ENCODE results near the gene SPC24.
"Not testable (repeated sequence)": the region's sequence is repeated elsewhere in the genome, so short reads cannot be mapped to it uniquely, and the experiment has no call there.

The SPC24 gene

GRCh38 chr19:11116507-11116906, 39.1 kb downstream of the SPC24 start:
- no peak for DNase-seq

- DNase-seq: no peak
These were observed 39.6 kb downstream of the SPC24 start for GRCh38 chr19:11115895-11116446.

GRCh38 chr19:11115042-11115441, 40.5 kb downstream of the SPC24 start:
- DNase-seq: no peak

GRCh38 chr19:11113140-11113708, 42.4 kb downstream of the SPC24 start:
- DNase-seq: no peak

GRCh38 chr19:11111771-11112144, 43.8 kb downstream of the SPC24 start:
- DNase-seq: no peak

- DNase-seq: no peak
These were observed 44.3 kb downstream of the SPC24 start for GRCh38 chr19:11111117-11111770.

- no peak for DNase-seq
These were observed 46.8 kb downstream of the SPC24 start for GRCh38 chr19:11108746-11109145.

- DNase-seq: no peak
These were observed 49.1 kb downstream of the SPC24 start for GRCh38 chr19:11106477-11106876.

GRCh38 chr19:11105014-11105636, 50.5 kb downstream of the SPC24 start:
- DNase-seq: no peak

- not testable (repeated sequence) for DNase-seq
These were observed 51.9 kb downstream of the SPC24 start for GRCh38 chr19:11103667-11104066.

- DNase-seq: no peak
These were observed 52.6 kb downstream of the SPC24 start for GRCh38 chr19:11102944-11103343.

GRCh38 chr19:11101057-11101456, 54.5 kb downstream of the SPC24 start:
- DNase-seq: peak; percentile 3

GRCh38 chr19:11100049-11100448, 55.5 kb downstream of the SPC24 start:
- DNase-seq: no peak

GRCh38 chr19:11098861-11099260, 56.7 kb downstream of the SPC24 start:
- DNase-seq: no peak

GRCh38 chr19:11098327-11098726, 57.3 kb downstream of the SPC24 start:
- DNase-seq: no peak

GRCh38 chr19:11097367-11097766, 58.2 kb downstream of the SPC24 start:
- DNase-seq: not testable (repeated sequence)

GRCh38 chr19:11096210-11096841, 59.3 kb downstream of the SPC24 start:
- DNase-seq: peak; percentile 57

Data from CD4-positive, alpha-beta T cell treated with Interleukin-21 for 1 hour (primary cell).